Heart right ventricle (tissue), 16 donors: ENCODE data around the gene EFNA4. TPM values are rescaled to one million over a fixed set of nuclear protein-coding genes. Genes with fewer than 3 reads are reported as not detected.

Experiments
- ATAC-seq, 8 donors: fragments of 200-7000 bp; cut with Tn5 transposase; one replicate each; pipeline ENCODE4 v1.9.1; 2020; ENCODE audit warnings: mild to moderate bottlenecking in 8 of 8, moderate library complexity in 8 of 8, moderate number of reproducible peaks in 1 of 8
- DNase-seq, 2 donors: peaks; one replicate each; pipeline ENCODE4 v3.0.0-alpha.2; 2020
- H3K27ac ChIP-seq, 10 donors: fragments of 200-600 bp; sonication (generic) in 2 of 10; one replicate each; pipeline versions ENCODE4 v1.5.0 to v1.8.0; 2020 to 2022; ENCODE audit warnings: mild to moderate bottlenecking in 3 of 10
- H3K27me3 ChIP-seq, 7 donors: fragments of 200-600 bp; one replicate each; pipeline ENCODE4 v1.8.0; 2021 to 2022; ENCODE audit warnings: mild to moderate bottlenecking in 2 of 7
- H3K36me3 ChIP-seq, 9 donors: fragments of 200-600 bp; sonication (generic) in 1 of 9; one replicate each; pipeline versions ENCODE4 v1.5.0 to v1.8.0; 2020 to 2022; ENCODE audit warnings: mild to moderate bottlenecking in 2 of 9
- H3K4me1 ChIP-seq, 9 donors: fragments of 200-600 bp; sonication (generic) in 1 of 9; one replicate each; pipeline versions ENCODE4 v1.5.0 to v1.8.0; 2020 to 2022; ENCODE audit warnings: mild to moderate bottlenecking in 4 of 9
- H3K4me3 ChIP-seq, 10 donors: fragments of 200-600 bp; sonication (generic) in 2 of 10; one replicate each; pipeline versions ENCODE4 v1.5.0 to v1.8.0; 2020 to 2022; ENCODE audit warnings: mild to moderate bottlenecking in 7 of 10, moderate library complexity in 2 of 10
- H3K9me3 ChIP-seq, 11 donors: fragments of 200-600 bp in 10 of 11; sonication (generic) in 2 of 11; one replicate each; pipeline versions ENCODE4 v1.5.0 to v1.8.0; 2013 to 2022; ENCODE audit warnings: mild to moderate bottlenecking in 2 of 11, control low read depth in 1 of 11, moderate library complexity in 1 of 11
- CTCF ChIP-seq, 9 donors: fragments of 200-600 bp; sonication (generic) in 2 of 9; IDR thresholded peaks; one replicate each; pipeline versions ENCODE4 v1.5.0 to v1.8.0; 2021 to 2022; ENCODE audit warnings: antibody characterized with exemption in 9 of 9, mild to moderate bottlenecking in 5 of 9, moderate library complexity in 1 of 9
- WGBS, 2 donors: extraction: QIAGEN DNeasy Blood & Tissue Kit; methylation state at CpG; one replicate each; pipeline ENCODE4 v1.1.7; 2013; ENCODE audit warnings: inconsistent platforms in 1 of 2; 5-methylcytosine and 5-hydroxymethylcytosine counted together
- intact Hi-C, 10 donors: fragments of 100-400 bp; cut with DNase I; formaldehyde crosslinking; loops; one replicate each; pipeline versions ENCODE4 v1.11.1 to v1.14.2; 2022
- polyA plus RNA-seq, 2 donors: library from polyadenylated mRNA; stranded (reverse); fragments of 200-250 nt; gene quantifications; one replicate each; pipeline ENCODE4 v1.2.3, GENCODE V29; 2013
- total RNA-seq, 10 donors: library from RNA; stranded (reverse); fragmentation: NEBNext Ultra II Directional in 3 of 10; extraction: Animal tissue kit (Norgen Biotek cat#: 25700) in 3 of 10; gene quantifications; one replicate each; pipeline versions ENCODE4 v1.2.1 to v1.2.4, GENCODE V29; 2021 to 2023
- donor health status: Arrhythmogenic right ventricular cardiomyopathy.
- donor health status: ischemic (EF 13 %, LVEDD 7.1; RV severe dilation, severe dysfunction).
- donor health status: healthy with polysubstance abuse.
- donor health status: DM: no; HTN: yes; CAD: no.
- donor health status: DM: no; HTN: no; CAD: no.
- donor health status: ischemic (EF 25% LVEDD 6.9; RV normal size, moderate dysfunction).
- donor health status: ischemic (EF 25% LVEDD 5.7; RV mildly dilated, moderate dysfunction).
- donor health status: healthy.
- donor health status: DM: yes; HTN: yes; CAD: no.
- donor health status: Ischemic cardiomyopathy.
- donor health status: ischemic (EF 35%, LVEDD 5.7; RV mildly dilated, moderate dysfunction).
- donor health status: nonischemic (EF 11% LVEDD 7.7; RV severe dilation, severe dysfunction).
- donor health status: DM: yes; HTN: yes; CAD: no.
- donor health status: PGD.
- donor health status: ischemic (EF 29% LVEDD 5.4; RV normal size, mild dysfunction).
- donor health status: nonischemic (EF 23%, LVEDD 6.1; RV moderate dilation, normal function).

Gene EFNA4
- total and polyA plus RNA-seq, 12 donors, result 0.49 to 5.4 (median 1.9) TPM

- peak; percentile 79 to 84 for DNase-seq
- H3K9me3 ChIP-seq, result no peaks in the 10 kb centered on the region
- no peak overlapping the region for H3K4me3 ChIP-seq
- no peaks in the 10 kb centered on the region for H3K27me3 ChIP-seq
- peak; percentile 94 to 99 (median 99) for TF ChIP-seq CTCF (IDR thresholded peaks at IDR 0.05)
- peak; percentile 37 to 74 (median 62) for ATAC-seq
- intact Hi-C loops, result loop anchor here in 9 of 10 donors (1.0 to 5.0 kb wide), 8 partner anchors 36 to 79 kb away; partner anchors contain the start of gene EFNA1 (in 6 of the 9)
- H3K36me3 ChIP-seq, result no peaks in the 10 kb centered on the region
- 24 to 27% methylated on average over 29 of the region's 29 CpGs for WGBS, 2 donors
- H3K4me1 ChIP-seq, result peaks cover 0 to 31% (median 21%) of the 10 kb centered on the region in 9 donors
- no peak overlapping the region for H3K27ac ChIP-seq
Observed at GRCh38 chr1:155091071-155092051, 27.8 kb downstream of the EFNA4 start.

- DNase-seq, result no peak
- peaks cover 0 to 26% (median 19%) of the 10 kb centered on the region in 9 donors for H3K4me1 ChIP-seq
- no peaks in the 10 kb centered on the region for H3K9me3 ChIP-seq
- H3K27ac ChIP-seq, result no peak overlapping the region
- H3K4me3 ChIP-seq, result no peak overlapping the region
- WGBS, 2 donors, result 80 to 90% methylated on average over 6 of the region's 6 CpGs
- H3K27me3 ChIP-seq, result no peaks in the 10 kb centered on the region
- no peak for TF ChIP-seq CTCF (IDR thresholded peaks at IDR 0.05)
- H3K36me3 ChIP-seq, result no peaks in the 10 kb centered on the region
- ATAC-seq, result no peak
- intact Hi-C loops, result loop anchor here in 8 of 10 donors (1.0 to 5.0 kb wide), 5 partner anchors 35 to 75 kb away; partner anchors contain the start of gene EFNA1 (in 6 of the 8)
Observed at GRCh38 chr1:155092131-155092530, 28.6 kb downstream of the EFNA4 start.

GRCh38 chr1:155092641-155093040 is 29.1 kb downstream of the EFNA4 start:
- H3K27ac ChIP-seq, result no peak overlapping the region
- no peak overlapping the region for H3K4me3 ChIP-seq
- no peaks in the 10 kb centered on the region for H3K9me3 ChIP-seq
- no peaks in the 10 kb centered on the region for H3K36me3 ChIP-seq
- ATAC-seq, result no peak
- no peak for DNase-seq
- WGBS, 2 donors, result 94 to 96% methylated on average over 12 of the region's 12 CpGs
- no peak for TF ChIP-seq CTCF (IDR thresholded peaks at IDR 0.05)
- H3K4me1 ChIP-seq, result peaks cover 0 to 25% (median 19%) of the 10 kb centered on the region in 9 donors
- H3K27me3 ChIP-seq, result no peaks in the 10 kb centered on the region
- intact Hi-C loops, result loop anchor here in 8 of 10 donors (1.0 to 5.0 kb wide), 5 partner anchors 35 to 74 kb away; partner anchors contain the start of gene EFNA1 (in 6 of the 8)

- peak in 7 of 9 donors; percentile 30 to 61 (median 50) for TF ChIP-seq CTCF (IDR thresholded peaks at IDR 0.05)
- Histone ChIP-seq H3K27ac (peak overlapping the region in 8 of 10 donors; percentile 13 to 68 (median 40)), H3K4me1 (peaks cover 0 to 25% (median 19%) of the 10 kb centered on the region in 9 donors), H3K4me3 (peak overlapping the region in 1 of 10 donors; percentile 5), H3K27me3 (peaks cover 0 to 8% (median 0%) of the 10 kb centered on the region in 7 donors), H3K36me3 (no peaks in the 10 kb centered on the region), H3K9me3 (no peaks in the 10 kb centered on the region)
- intact Hi-C loops, result loop anchor here (1.0 to 5.0 kb wide), 7 partner anchors 33 to 73 kb away; partner anchors contain the start of gene EFNA1 (in 6 of the 10)
- DNase-seq (peak; percentile 40 to 62), ATAC-seq (peak; percentile 23 to 73 (median 60))
- WGBS, 2 donors, result 10 to 13% methylated on average over 13 of the region's 13 CpGs
Observed at GRCh38 chr1:155093911-155094621, 30.5 kb downstream of the EFNA4 start.
